Stimulated activated CD4-positive, alpha-beta T cell treated with anti-CD3 and anti-CD28 coated beads, TNF-alpha, amount 100 ng/mL, for 48 hours (primary cell): ENCODE results near the gene NRDC.

ENCODE experiments used
- DNase-seq, 3 donors: peaks; one replicate each; pipeline ENCODE4 v3.0.0-alpha.2; 2020; ENCODE audit warnings: low read depth in 3 of 3

NRDC gene

GRCh38 chr1:51761351-51761750, 117.2 kb downstream of the NRDC start:
- no peak for DNase-seq

- no peak for DNase-seq
Measured at GRCh38 chr1:51760872-51761271, 117.7 kb downstream of the NRDC start.

- no peak for DNase-seq
Measured at GRCh38 chr1:51758310-51758709, 120.2 kb downstream of the NRDC start.

GRCh38 chr1:51756290-51756689, 122.2 kb downstream of the NRDC start:
- DNase-seq = no peak

GRCh38 chr1:51755437-51755836, 123.1 kb downstream of the NRDC start:
- no peak for DNase-seq

- no peak for DNase-seq
Measured at GRCh38 chr1:51754666-51755065, 123.9 kb downstream of the NRDC start.

- DNase-seq = no peak
Measured at GRCh38 chr1:51753969-51754368, 124.6 kb downstream of the NRDC start.

- DNase-seq = no peak
Measured at GRCh38 chr1:51752073-51752948, 126.2 kb downstream of the NRDC start.

GRCh38 chr1:51750729-51751128, 127.8 kb downstream of the NRDC start:
- DNase-seq = no peak

GRCh38 chr1:51750218-51750617, 128.3 kb downstream of the NRDC start:
- DNase-seq = no peak

- DNase-seq = no peak
Measured at GRCh38 chr1:51749151-51749550, 129.4 kb downstream of the NRDC start.

- DNase-seq = no peak
Measured at GRCh38 chr1:51745304-51745570, 133.3 kb downstream of the NRDC start.

GRCh38 chr1:51744506-51745303, 133.8 kb downstream of the NRDC start:
- DNase-seq = no peak

- no peak for DNase-seq
Measured at GRCh38 chr1:51741121-51741681, 137.3 kb downstream of the NRDC start.

- no peak for DNase-seq
Measured at GRCh38 chr1:51740652-51741051, 137.9 kb downstream of the NRDC start.
